Kidney epithelial cell (primary cell): ENCODE measurements around the gene PLXNC1. TPM values are rescaled to one million over a fixed set of nuclear protein-coding genes. Genes with fewer than 3 reads are reported as not detected.

Experiments
- DNase-seq: peaks from one replicate; pipeline ENCODE4 v3.0.0-alpha.2; 2010; ENCODE audit warnings: low read depth
- H3K27me3 ChIP-seq: 2 replicates; pipeline ENCODE4 v1.6.0; 2011; ENCODE audit warnings: low read length; ENCODE audit not compliant: control insufficient read depth, insufficient read depth
- H3K36me3 ChIP-seq: 2 replicates; pipeline ENCODE4 v1.5.1; 2011; ENCODE audit warnings: low read length; ENCODE audit not compliant: control insufficient read depth, insufficient read depth
- H3K4me3 ChIP-seq: 2 replicates; pipeline ENCODE4 v1.5.1; 2011; ENCODE audit warnings: low read depth, mild to moderate bottlenecking, control low read depth, low read length
- CTCF ChIP-seq: IDR thresholded peaks from 2 replicates; pipeline ENCODE4 v1.5.1; 2011; ENCODE audit warnings: mild to moderate bottlenecking, moderate library complexity, low read length, control low read depth, inconsistent platforms; ENCODE audit not compliant: insufficient read depth, poor library complexity, severe bottlenecking
- total RNA-seq: library from RNA; depleted of rRNA; stranded (reverse); fragments of >200 nt; gene quantifications from 2 replicates; pipeline ENCODE4 v1.2.3, GENCODE V29; 2015

Gene PLXNC1
- total RNA-seq, 1 donor from 2014 or later, result 0.21 TPM

GRCh38 chr12:94333396-94333795 is 185.0 kb downstream of the PLXNC1 start:
- no peaks in the 10 kb centered on the region for H3K27me3 ChIP-seq
- H3K36me3 ChIP-seq, result no peaks in the 10 kb centered on the region
- no peak overlapping the region for H3K4me3 ChIP-seq
- DNase-seq, result no peak
- no peak for TF ChIP-seq CTCF

- TF ChIP-seq CTCF, result no peak
- DNase-seq, result no peak
- H3K27me3 ChIP-seq, result no peaks in the 10 kb centered on the region
- H3K36me3 ChIP-seq, result no peaks in the 10 kb centered on the region
- no peak overlapping the region for H3K4me3 ChIP-seq
These were observed 188.0 kb downstream of the PLXNC1 start for GRCh38 chr12:94336211-94336925.

- Histone ChIP-seq H3K36me3 (no peaks in the 10 kb centered on the region), H3K4me3 (no peak overlapping the region), H3K27me3 (no peaks in the 10 kb centered on the region)
- TF ChIP-seq CTCF, result no peak
- DNase-seq, result no peak
These were observed 189.8 kb downstream of the PLXNC1 start for GRCh38 chr12:94338006-94338794.

GRCh38 chr12:94340573-94340972 is 192.2 kb downstream of the PLXNC1 start:
- Histone ChIP-seq H3K27me3 (no peaks in the 10 kb centered on the region), H3K4me3 (no peak overlapping the region), H3K36me3 (no peaks in the 10 kb centered on the region)
- no peak for TF ChIP-seq CTCF
- no peak for DNase-seq

- DNase-seq, result no peak
- no peak for TF ChIP-seq CTCF
- Histone ChIP-seq H3K27me3 (no peaks in the 10 kb centered on the region), H3K4me3 (no peak overlapping the region), H3K36me3 (no peaks in the 10 kb centered on the region)
These were observed 204.8 kb downstream of the PLXNC1 start for GRCh38 chr12:94353130-94353529.
